ENCODE data around the gene RPS6KL1.

RPS6KL1 gene

DNA sequence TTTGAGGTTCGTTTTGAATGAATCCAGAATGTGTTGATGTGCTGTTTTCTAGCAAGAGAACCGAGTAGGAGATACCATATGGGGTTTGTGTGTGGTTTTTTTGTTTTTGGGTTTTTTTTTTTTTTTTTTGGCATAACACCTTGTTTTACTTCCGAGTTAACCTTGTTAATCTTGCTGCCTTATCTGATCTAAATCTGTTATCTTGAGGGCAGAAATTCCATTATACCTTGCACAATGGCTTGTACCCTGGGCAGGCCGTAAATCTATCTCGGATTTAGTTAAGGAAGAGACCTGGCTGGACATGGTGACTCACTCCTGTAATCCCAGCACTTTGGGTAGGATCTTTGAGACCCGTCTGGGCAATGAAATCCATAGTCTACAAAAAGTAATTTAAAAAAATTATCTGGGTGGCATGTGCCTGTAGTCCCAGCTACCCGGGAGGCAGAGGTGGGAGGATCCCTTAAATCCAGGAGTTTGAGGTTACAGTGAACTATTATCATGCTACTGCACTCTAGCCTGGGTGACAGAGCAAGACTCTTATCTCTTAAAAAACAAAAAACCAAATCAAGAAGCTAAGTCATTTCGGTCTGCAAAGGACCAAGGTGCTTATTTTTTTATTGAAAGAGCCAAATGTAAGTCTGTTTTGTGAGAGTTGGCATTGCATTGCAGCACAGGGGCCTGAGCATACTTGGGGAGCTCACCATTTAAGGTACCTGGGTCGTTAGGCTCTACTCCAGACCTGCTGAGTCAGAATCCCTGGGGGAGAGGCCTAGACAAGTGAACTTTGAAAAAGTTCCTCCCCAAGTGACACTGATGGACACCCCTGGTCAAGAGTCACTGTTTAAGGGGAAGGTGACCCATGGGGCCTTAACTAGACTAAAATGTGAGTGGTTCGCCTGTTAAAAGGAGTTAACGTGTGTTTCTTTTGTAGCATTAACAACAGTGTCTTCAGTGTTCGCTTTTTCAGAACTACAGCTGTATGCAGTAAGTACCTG lies 34.6 kb downstream of the RPS6KL1 start:
- TF ChIP-seq, protein P1, sequence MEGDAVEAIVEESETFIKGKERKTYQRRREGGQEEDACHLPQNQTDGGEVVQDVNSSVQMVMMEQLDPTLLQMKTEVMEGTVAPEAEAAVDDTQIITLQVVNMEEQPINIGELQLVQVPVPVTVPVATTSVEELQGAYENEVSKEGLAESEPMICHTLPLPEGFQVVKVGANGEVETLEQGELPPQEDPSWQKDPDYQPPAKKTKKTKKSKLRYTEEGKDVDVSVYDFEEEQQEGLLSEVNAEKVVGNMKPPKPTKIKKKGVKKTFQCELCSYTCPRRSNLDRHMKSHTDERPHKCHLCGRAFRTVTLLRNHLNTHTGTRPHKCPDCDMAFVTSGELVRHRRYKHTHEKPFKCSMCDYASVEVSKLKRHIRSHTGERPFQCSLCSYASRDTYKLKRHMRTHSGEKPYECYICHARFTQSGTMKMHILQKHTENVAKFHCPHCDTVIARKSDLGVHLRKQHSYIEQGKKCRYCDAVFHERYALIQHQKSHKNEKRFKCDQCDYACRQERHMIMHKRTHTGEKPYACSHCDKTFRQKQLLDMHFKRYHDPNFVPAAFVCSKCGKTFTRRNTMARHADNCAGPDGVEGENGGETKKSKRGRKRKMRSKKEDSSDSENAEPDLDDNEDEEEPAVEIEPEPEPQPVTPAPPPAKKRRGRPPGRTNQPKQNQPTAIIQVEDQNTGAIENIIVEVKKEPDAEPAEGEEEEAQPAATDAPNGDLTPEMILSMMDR (IDR thresholded peaks at IDR 0.05), result no peak
- Histone ChIP-seq H3K4me3 (no peak overlapping the region), H3K4me1 (peaks cover 0 to 42% (median 30%) of the 10 kb centered on the region in 4 donors), H3K27me3 (no peaks in the 10 kb centered on the region), H3K36me3 (peaks cover 44 to 59% (median 50%) of the 10 kb centered on the region in 3 donors), H3K9me3 (no peaks in the 10 kb centered on the region), H3K27ac (no peak overlapping the region)
- DNase-seq, result no peak
- intact Hi-C loops (cut with DNase I; ENCODE audit: low total_unique reads), result no loop called here

DNA sequence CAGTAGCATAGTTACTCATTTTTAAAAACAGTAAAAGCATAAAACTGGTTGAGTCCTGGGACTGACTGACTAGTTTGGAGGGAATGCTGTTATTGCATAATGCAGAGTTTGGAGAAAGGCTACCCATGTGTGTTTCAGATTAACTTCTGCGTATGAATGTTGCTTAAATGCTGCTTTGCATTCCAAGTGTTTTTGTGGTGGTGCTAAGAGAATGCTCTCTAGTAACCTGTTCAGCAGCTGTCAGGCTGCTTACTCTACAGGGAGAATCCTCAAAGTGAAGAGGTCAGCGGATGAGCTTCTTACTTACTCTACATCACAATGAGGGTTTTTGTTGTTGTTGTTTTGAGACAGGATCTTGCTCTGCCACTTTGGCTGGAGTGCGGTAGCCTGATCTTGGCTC lies 37.1 kb downstream of the RPS6KL1 start:
- Histone ChIP-seq H3K4me1 (peaks cover 0 to 56% (median 38%) of the 10 kb centered on the region in 4 donors), H3K27ac (peak overlapping the region; percentile 46 to 92), H3K9me3 (no peaks in the 10 kb centered on the region), H3K4me3 (no peak overlapping the region), H3K36me3 (peaks cover 22 to 34% (median 26%) of the 10 kb centered on the region in 3 donors), H3K27me3 (no peaks in the 10 kb centered on the region)
- DNase-seq, result no peak
- intact Hi-C loops (cut with DNase I; ENCODE audit: low total_unique reads), result no loop called here
- TF ChIP-seq, protein P1 (IDR thresholded peaks at IDR 0.05), result no peak

DNA sequence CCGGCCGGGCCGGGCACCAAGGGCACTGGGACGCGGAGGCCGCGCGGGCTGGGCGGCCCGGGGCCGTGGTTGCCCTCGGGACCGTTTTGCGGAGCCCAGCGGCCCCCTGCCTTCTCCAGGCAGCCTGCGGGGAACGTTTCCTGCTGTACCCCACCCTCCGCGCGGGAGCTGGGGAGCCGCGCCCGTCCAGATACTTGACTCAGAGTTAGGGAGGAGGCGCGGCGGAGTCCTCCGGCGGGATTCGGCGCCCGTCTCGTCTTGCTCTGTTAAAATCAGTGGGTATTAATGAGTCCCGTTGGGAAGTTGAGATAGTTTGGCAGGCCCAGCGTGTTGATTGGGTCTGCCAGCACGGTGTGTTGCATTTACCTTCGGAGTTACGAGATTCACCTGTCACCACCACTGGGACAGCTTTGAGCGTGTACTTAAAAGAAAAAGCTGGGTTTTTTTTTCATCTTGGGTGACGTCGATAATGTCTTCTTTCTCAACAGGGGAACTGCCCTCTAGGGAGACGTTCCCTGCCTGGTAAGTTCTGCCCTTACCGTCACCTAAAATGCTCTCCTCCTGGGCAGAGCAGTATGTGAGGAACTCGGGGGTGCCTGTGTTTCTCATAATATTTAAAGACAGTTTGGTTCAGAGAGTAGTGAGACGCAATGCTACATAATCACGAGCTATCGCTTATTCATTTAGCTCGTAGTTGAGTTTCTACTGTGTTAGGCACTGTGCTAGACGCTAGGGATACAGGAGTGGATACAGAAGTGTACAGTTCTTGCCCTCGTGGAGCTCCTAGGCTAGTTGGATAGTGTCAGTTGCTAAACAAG lies 40.7 kb downstream of the RPS6KL1 start:
- peak; percentile 54 to 72 for DNase-seq
- H3K9me3 ChIP-seq, result no peaks in the 10 kb centered on the region
- peak overlapping the region; percentile 92 to 99 for H3K27ac ChIP-seq
- TF ChIP-seq, protein P1 (IDR thresholded peaks at IDR 0.05), result no peak
- intact Hi-C loops (cut with DNase I; ENCODE audit: low total_unique reads), result no loop called here
- no peaks in the 10 kb centered on the region for H3K27me3 ChIP-seq
- peaks cover 0 to 12% (median 8%) of the 10 kb centered on the region in 3 donors for H3K36me3 ChIP-seq
- peaks cover 0 to 53% (median 37%) of the 10 kb centered on the region in 4 donors for H3K4me1 ChIP-seq
- peak overlapping the region; percentile 87 to 98 for H3K4me3 ChIP-seq

- peak within 1 kb of the TSS; percentile 87 to 98 for H3K4me3 ChIP-seq
- peak within 1 kb of the TSS; percentile 92 to 99 for H3K27ac ChIP-seq
- peak; percentile 81 to 90 for DNase-seq
- TF ChIP-seq, protein P1 (IDR thresholded peaks at IDR 0.05), result no peak
- H3K9me3 ChIP-seq, result no peaks in the 10 kb centered on the region
- H3K36me3 ChIP-seq, result peaks cover 0 to 8% (median 7%) of the 10 kb centered on the region in 3 donors
- H3K27me3 ChIP-seq, result no peaks in the 10 kb centered on the region
- intact Hi-C loops (cut with DNase I; ENCODE audit: low total_unique reads), result no loop called here
- H3K4me1 ChIP-seq, result peaks cover 0 to 48% (median 34%) of the 10 kb centered on the region in 4 donors
These were observed 41.5 kb downstream of the RPS6KL1 start, which contains the start of gene DLST for GRCh38 chr14:74881431-74882102. TSS of gene DLST (plus strand) at chr14:74881916. CDS start at chr14:74881954, 38 bp downstream.

All from tibial artery (tissue), 4 donors.